Measurements from ENCODE around the gene SLC30A2.
"Not testable (repeated sequence)": the region's sequence is repeated elsewhere in the genome, so short reads cannot be mapped to it uniquely, and the experiment has no call there.

SLC30A2 gene

DNA sequence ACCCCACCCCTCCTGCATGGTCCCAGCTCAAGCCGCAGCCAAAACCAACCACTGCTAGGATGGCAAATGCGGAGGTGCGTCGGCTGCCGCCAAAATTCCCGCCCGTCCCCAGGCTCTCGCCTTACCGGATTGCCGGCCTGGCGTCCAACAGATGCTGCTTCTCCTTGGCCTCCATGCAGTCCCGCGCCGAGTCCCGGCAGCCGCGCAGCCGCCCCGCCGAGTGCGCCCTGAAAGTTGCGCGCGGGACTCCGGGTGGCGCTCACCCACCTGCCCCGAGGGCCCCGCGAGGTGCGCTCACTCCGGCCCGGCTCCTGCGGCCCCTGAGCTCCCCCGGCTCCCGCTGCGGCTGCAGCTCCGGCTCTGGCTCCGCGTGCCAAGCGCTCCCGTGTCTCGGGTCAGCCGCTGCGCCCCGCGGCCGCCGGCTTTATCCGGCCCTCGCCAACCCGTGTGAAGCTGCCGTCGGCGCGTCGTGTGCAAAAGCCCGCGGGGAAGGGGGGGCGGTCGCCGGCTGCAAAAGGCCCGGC, at the start of gene SLC30A2:
Gene SLC30A2, minus strand, starts transcription at position 397 of the 524 bp plus-strand sequence. Its CDS starts 222 bp downstream, at position 175.
- DNase-seq (ENCODE audit: extremely low read depth in 1 of 2, low read depth in 1 of 2), result no peak

DNA sequence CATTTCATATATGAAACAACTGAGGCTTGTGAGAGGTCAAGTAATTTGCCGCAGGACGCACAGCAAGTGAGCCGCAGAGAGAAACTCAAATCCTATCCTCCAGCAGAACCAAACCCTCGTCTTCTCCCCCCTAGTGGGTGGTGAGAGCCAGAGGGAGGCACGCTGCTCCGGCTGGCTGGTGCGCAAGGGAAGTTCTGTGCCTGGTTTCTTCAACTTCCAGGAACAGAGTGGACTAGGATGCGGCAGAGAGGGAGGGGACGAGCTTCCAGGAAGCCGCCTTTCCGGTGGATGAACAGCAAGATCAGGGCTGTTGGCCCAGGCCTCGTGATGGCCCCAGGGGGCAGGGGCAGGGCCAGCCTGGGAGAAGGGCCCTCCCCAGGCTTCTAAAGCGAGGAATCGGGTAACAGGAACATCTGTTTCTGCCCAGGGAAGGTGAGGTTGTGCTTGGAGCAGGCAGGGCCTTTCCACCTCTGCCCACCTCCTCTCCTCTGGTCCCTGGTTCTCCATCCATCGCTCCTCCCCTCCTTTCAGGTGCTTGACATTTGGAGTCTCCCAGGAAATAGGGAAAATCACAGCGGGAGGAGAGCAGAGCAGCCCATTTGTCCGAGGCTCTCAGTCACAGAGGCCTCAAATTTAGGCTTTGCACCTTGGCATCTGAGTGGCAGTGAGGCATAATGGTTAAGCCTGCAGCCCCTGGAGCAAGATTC, 48.9 kb upstream of the SLC30A2 start:
- DNase-seq (ENCODE audit: extremely low read depth in 1 of 2, low read depth in 1 of 2), result no peak

GRCh38 chr1:26094076-26094669, 48.3 kb upstream of the SLC30A2 start:
- no peak for DNase-seq (ENCODE audit: extremely low read depth in 1 of 2, low read depth in 1 of 2)

DNA sequence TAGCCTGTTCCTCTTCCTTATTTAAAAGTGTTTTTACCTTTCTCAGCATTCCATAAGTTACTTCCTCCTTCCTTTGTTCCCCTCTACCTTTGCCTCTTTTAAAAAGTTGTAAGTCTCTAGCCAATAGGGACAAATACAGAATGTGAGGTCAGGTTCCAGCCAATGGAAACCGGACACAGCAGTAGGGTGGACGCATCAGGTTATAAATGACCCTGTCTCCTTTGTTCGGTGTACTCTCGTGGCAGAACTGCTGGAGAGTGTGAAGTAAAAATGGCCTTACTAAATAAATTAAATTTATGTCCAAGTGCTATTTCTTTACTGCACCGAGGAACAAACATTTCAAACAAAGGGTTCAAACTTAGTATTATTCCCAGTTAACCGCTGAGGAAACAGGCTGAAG, 47.7 kb upstream of the SLC30A2 start:
- DNase-seq (ENCODE audit: extremely low read depth in 1 of 2, low read depth in 1 of 2), result not testable (repeated sequence)

DNA sequence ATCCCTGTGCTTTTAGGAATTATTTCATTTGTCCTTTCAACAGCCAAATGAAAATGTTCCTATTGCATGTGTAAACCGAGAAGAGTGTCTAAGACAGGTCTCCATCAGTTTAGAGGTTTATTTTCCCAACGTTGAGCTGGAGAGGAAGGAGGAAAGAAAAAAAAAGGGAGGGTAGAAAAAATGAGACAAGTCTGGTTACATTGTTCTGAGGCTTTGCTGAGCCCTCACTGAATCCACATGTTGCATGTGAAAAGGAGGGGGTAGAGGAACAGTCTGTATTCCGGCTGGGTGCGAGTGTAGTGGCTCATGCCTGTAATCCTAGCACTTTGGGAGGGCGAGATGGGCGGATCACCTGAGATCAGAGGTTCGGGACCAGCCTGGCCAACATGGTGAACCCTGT, 46.5 kb upstream of the SLC30A2 start:
- DNase-seq (ENCODE audit: extremely low read depth in 1 of 2, low read depth in 1 of 2), result no peak

DNA sequence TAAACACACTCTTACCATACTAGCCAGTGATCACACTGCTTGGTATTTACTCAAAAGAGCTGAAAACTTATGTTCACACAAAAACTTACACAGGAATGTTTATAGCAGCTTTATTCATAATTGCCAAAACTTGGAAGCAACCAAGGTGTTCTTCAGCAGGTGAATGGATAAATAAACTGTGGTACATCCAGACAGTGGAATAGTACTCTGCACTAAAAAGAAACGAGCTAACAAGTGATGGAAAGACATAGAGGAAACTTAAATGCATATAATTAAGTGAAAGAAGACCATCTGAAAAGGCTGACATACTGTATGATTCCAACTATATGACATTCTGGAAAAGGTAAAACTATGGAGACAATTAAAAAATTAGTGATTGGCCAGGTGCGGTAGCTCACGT, 45.0 kb upstream of the SLC30A2 start:
- no peak for DNase-seq (ENCODE audit: extremely low read depth in 1 of 2, low read depth in 1 of 2)

- no peak for DNase-seq (ENCODE audit: extremely low read depth in 1 of 2, low read depth in 1 of 2)
Observed at GRCh38 chr1:26089125-26089524, 43.2 kb upstream of the SLC30A2 start.

GRCh38 chr1:26084844-26085243, 38.9 kb upstream of the SLC30A2 start:
- no peak for DNase-seq (ENCODE audit: extremely low read depth in 1 of 2, low read depth in 1 of 2)

- DNase-seq (ENCODE audit: extremely low read depth in 1 of 2, low read depth in 1 of 2), result no peak
Observed at GRCh38 chr1:26084091-26084561, 38.2 kb upstream of the SLC30A2 start.

- no peak for DNase-seq (ENCODE audit: extremely low read depth in 1 of 2, low read depth in 1 of 2)
Observed at GRCh38 chr1:26083208-26083607, 37.3 kb upstream of the SLC30A2 start.

- no peak for DNase-seq (ENCODE audit: extremely low read depth in 1 of 2, low read depth in 1 of 2)
Observed at GRCh38 chr1:26082020-26082350, 36.1 kb upstream of the SLC30A2 start.

GRCh38 chr1:26081267-26082019, 35.5 kb upstream of the SLC30A2 start:
- no peak for DNase-seq (ENCODE audit: extremely low read depth in 1 of 2, low read depth in 1 of 2)

GRCh38 chr1:26079960-26080814, 34.3 kb upstream of the SLC30A2 start:
- DNase-seq (ENCODE audit: extremely low read depth in 1 of 2, low read depth in 1 of 2), result no peak

DNA sequence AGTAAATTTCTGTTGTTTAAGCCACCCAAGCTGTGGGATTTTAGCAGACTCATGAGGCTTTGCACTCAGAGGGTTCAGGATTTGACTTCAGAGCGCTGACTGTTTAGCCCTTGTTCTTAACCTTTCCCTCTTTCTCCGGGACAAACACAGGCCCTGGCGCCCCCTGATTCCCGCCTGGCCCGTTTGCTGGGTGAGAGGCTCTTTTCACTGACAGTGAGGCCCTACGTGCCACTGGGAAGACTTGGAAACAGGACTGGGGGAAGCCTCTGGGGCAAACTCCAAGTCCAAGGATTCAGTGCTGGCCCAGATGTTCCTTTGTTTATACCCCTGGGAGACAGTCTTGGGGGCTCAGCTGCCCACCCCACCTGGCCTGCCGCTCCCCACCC, 33.3 kb upstream of the SLC30A2 start:
- DNase-seq (ENCODE audit: extremely low read depth in 1 of 2, low read depth in 1 of 2), result no peak

- no peak for DNase-seq (ENCODE audit: extremely low read depth in 1 of 2, low read depth in 1 of 2)
Observed at GRCh38 chr1:26078286-26079177, 32.6 kb upstream of the SLC30A2 start.

- DNase-seq (ENCODE audit: extremely low read depth in 1 of 2, low read depth in 1 of 2), result no peak
Observed at GRCh38 chr1:26077524-26077923, 31.6 kb upstream of the SLC30A2 start.

- DNase-seq (ENCODE audit: extremely low read depth in 1 of 2, low read depth in 1 of 2), result no peak
Observed at GRCh38 chr1:26075421-26076144, 29.7 kb upstream of the SLC30A2 start.

DNA sequence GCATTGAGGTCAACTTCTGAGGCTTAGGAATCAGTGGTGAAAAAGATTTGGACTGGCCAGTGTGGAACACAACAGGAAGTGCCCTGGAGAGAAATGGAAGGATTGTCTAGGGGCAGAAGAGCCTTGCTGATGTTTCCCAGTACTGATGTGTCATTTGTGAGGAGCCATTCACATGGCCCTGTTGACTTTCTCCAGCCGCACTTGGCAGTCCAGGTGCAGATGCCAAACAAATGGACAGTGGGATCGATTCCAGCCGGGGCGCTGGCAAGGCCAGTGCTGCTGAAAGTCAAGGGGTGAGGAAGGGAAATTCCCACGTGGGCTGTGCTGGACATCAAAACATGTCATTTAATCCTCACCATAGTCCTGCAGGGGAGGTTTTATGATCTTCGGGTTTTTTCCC, 26.4 kb upstream of the SLC30A2 start:
- DNase-seq (ENCODE audit: extremely low read depth in 1 of 2, low read depth in 1 of 2), result no peak

DNA sequence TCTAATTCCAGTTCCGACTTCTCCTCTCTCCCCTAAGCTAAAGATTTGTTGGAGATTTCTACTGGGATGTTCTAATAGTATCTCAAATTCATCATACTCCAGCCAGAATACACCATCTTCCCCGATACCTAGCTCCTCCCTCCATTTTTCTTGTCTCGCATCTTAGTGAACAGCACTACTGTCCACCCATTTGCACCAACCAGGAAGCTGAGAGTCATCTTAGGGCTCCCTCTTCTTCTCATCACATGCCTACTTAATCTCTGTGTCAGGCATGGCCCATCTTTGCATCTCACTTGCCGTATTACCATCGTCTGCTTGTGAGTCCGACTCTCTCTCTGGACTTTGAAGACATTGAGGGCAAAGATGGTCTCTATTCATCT, 25.0 kb upstream of the SLC30A2 start:
- DNase-seq (ENCODE audit: extremely low read depth in 1 of 2, low read depth in 1 of 2), result no peak
